Measurements from ENCODE around the gene AICDA.
"Not testable (repeated sequence)": the region's sequence is repeated elsewhere in the genome, so short reads cannot be mapped to it uniquely, and the experiment has no call there.

The AICDA gene

DNA sequence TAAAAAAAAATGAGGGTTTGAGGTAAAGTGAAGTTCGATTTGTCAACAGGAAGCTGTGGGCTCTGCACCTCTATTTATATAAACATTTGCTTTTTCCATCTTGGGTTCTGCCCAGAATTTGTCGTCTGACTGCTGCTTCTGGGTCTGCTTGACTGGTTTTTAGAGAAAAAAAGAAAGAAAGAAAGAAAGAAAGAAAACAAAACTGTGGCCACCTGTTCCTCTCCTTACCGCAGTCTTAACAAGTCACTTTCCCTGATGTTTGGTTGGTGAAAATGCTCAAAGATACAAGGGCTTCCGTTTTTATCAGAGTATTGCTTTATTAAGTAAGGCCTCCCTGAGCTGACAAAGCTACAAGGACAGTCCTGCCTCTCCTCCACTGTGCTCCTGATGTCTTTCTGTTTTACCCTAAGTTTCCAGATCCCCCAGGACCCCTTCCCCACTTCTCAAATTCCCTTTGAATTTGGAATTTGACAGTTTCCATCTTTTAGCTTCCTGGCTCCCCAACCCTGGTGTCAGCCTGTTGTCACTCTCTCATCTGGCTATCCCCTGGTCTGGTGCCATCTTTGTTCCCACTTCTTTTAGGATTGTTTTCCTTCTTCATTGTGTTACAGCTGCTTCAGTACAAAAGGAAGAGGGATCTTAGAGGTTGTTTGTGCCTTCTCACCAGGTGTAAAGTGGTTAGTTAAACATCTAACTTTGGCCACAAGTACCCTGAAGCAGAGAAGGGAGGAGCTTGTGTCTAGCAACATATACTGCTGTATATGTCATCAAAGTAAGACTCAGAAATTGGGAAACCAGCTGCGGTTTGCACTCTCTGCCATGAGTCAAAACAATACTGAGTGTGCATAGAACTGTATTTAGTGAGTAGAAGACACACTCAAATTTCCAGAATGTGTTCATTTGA lies 31.9 kb upstream of the AICDA start:
- TF ChIP-seq, protein P1, sequence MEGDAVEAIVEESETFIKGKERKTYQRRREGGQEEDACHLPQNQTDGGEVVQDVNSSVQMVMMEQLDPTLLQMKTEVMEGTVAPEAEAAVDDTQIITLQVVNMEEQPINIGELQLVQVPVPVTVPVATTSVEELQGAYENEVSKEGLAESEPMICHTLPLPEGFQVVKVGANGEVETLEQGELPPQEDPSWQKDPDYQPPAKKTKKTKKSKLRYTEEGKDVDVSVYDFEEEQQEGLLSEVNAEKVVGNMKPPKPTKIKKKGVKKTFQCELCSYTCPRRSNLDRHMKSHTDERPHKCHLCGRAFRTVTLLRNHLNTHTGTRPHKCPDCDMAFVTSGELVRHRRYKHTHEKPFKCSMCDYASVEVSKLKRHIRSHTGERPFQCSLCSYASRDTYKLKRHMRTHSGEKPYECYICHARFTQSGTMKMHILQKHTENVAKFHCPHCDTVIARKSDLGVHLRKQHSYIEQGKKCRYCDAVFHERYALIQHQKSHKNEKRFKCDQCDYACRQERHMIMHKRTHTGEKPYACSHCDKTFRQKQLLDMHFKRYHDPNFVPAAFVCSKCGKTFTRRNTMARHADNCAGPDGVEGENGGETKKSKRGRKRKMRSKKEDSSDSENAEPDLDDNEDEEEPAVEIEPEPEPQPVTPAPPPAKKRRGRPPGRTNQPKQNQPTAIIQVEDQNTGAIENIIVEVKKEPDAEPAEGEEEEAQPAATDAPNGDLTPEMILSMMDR (IDR thresholded peaks at IDR 0.05; ENCODE audit: low read depth, low read length), result no peak
- no peak overlapping the region for H3K4me3 ChIP-seq (ENCODE audit: low read depth, low read length)

DNA sequence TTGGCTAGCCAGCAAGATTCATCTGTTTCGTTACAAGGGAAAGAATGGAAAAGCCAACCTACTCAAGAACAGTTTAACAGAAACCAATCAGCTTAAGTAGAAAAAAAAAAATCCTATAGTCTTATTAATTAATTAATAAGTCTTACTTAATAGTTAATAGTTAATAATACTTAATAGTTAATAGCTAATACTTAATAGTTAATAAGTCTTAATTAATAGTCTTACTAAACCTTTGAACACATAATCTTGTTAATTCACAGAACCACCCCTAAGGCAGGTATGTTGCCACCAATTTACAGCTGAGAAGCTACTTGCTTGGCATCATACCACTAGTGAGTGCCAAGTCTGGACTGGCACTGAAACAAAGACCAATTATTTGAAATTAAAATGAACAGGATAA lies 30.1 kb upstream of the AICDA start:
- TF ChIP-seq, protein P1 (IDR thresholded peaks at IDR 0.05; ENCODE audit: low read depth, low read length), result no peak
- H3K4me3 ChIP-seq (ENCODE audit: low read depth, low read length), result no peak overlapping the region

DNA sequence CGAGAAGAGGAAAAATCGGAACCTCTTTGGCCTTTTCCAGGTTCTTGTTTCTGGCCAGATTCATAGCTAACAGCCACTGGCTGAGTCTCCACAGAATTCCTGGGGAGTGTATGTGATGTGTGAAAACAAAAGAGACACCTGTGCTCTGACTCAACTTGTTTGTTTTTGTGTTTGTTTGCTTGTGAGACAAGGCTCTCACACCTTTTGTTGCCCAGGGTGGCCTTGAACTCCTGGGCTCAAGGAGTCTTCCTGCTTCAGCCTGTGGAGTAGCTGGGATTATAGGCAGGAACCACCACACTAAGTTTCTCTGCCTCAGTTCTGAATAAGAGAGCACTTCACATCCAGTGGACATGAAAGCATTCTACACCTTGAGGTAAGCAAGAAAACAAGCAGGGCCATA lies 27.3 kb upstream of the AICDA start:
- TF ChIP-seq, protein P1 (IDR thresholded peaks at IDR 0.05; ENCODE audit: low read depth, low read length), result no peak

DNA sequence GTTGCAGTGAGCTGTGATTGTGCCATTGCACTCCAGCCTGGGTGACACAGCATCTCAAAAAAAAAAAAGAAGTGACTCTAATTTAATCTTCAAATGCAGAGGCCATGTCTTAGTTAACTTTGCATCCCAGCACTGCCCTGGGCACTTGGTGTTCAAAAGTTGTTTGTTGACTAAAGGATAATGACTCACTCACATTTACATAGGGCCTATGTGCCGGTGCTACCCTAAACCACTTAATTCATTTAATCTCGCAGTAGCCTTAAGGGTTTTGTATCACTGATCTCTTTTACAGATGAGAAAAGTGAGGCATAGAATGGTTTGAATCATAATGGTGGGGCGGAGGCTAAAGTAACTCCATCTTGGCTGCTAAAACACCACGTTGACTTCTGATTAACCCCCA lies 26.3 kb upstream of the AICDA start:
- TF ChIP-seq, protein P1 (IDR thresholded peaks at IDR 0.05; ENCODE audit: low read depth, low read length), result no peak
- H3K4me3 ChIP-seq (ENCODE audit: low read depth, low read length), result no peak overlapping the region

More for the DNA sequence above, 27.3 kb upstream of the AICDA start:
- H3K4me3 ChIP-seq (ENCODE audit: low read depth, low read length), result no peak overlapping the region

DNA sequence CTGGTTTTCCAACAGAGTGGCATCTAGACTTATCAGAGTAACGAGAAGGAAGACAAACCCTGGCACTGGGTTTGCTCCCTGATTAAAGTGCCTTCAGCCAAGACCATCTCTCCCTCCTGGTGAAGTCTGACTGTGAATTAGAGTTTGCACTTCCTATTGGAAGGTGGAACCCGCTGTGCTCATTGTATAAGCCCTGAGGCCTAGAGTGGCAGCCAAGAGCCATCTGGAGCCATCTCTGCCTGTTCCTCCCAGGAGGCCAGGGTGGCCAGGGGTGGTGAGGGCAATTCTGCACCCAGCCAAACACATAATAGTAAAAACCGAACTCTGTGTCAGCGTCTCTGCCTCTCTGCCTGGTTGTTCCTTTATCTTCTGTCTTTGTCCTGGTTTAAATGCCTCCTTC lies 25.0 kb upstream of the AICDA start:
- no peak overlapping the region for H3K4me3 ChIP-seq (ENCODE audit: low read depth, low read length)
- TF ChIP-seq, protein P1 (IDR thresholded peaks at IDR 0.05; ENCODE audit: low read depth, low read length), result no peak

DNA sequence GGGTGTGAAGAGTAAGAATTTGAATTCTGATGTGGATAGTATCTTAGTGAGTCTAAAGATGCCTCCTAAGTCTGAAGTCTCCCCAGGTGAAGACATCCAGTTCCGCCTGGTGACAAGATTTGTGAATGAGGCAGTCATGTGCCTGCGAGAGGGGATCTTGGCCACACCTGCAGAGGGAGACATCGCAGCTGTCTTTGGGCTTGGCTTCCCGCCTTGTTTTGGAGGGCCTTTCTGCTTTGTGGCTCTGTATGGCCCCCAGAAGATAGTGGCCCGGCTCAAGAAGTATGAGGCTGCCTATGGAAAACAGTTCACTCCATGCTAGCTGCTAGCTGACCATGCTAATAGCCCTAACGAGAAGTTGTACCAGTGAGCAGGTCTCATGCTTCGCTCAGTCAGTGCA lies 24.6 kb upstream of the AICDA start:
- TF ChIP-seq, protein P1 (IDR thresholded peaks at IDR 0.05; ENCODE audit: low read depth, low read length), result no peak
- H3K4me3 ChIP-seq (ENCODE audit: low read depth, low read length), result no peak overlapping the region

DNA sequence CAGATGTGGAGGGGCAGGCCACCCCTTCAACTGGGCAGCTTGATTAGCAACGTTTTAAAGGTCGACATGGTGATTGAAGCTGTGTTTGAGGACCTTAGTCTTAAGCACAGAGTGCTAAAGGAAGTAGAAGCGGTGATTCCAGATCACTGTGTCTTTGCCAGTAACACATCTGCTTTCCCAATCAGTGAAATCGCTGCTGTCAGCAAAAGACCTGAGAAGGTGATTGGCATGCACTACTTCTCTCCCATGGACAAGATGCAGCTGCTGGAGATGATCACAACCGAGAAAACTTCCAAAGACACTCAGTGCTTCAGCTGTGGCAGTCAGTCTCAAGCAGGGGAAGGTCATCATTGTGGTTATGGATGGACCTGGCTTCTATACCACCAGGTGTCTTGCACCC lies 23.9 kb upstream of the AICDA start:
- TF ChIP-seq, protein P1 (IDR thresholded peaks at IDR 0.05; ENCODE audit: low read depth, low read length), result no peak
- no peak overlapping the region for H3K4me3 ChIP-seq (ENCODE audit: low read depth, low read length)

DNA sequence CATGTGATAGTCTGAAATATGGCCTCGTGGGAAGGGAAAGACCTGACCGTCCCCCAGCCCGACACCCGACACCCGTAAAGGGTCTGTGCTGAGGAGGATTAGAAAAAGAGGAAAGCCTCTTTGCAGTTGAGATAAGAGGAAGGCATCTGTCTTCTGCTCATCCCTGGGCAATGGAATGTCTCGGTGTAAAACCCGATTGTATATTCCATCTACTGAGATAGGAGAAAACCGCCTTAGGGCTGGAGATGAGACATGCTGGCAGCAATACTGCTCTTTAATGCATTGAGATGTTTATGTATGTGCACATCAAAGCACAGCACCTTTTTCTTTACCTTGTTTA lies 23.3 kb upstream of the AICDA start:
- not testable (repeated sequence) for H3K4me3 ChIP-seq (ENCODE audit: low read depth, low read length)

DNA sequence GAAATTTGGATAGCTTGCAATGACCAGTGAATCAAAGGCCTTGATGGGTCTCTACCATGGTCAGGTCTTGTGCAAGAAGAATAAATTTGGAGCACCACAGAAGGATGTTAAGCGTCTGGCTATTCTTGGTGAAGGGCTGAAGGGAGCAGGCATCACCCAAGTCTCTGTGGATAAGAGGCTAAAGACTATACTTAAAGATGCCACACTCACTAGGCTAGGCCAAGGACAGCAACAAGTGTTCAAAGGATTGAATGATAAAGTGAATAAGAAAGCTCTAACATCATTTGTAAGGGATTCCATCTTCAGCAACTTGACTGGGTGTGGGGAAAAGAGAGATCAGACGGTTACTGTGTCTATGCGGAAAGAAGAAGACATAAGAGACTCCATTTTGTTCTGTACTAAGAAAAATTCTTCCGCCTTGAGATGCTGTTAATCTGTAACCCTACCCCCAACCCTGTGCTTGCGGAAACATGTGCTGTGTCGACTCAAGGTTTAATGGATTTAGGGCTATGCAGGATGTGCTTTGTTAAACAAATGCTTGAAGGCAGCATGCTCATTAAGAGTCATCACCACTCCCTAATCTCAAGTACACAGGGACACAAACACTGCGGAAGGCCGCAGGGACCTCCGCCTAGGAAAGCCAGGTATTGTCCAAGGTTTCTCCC lies 22.8 kb upstream of the AICDA start:
- not testable (repeated sequence) for H3K4me3 ChIP-seq (ENCODE audit: low read depth, low read length)

All from WI38 (cell line).